Cardiac ventricle fibroblast (primary cell): ENCODE results near the gene CEP250. TPM values are rescaled to one million over a fixed set of nuclear protein-coding genes. Genes with fewer than 3 reads are reported as not detected.

Experiments
- total RNA-seq: library from RNA; depleted of rRNA; stranded (reverse); fragments of >200 nt; gene quantifications from 2 replicates; pipeline ENCODE4 v1.2.3, GENCODE V29; 2015

The CEP250 gene
- total RNA-seq, result 20.3 and 30.8 TPM in 2 replicates

GRCh38 chr20:35454881-35455609 lies at the start of gene CEP250:
TSS of gene CEP250 (plus strand) at chr20:35455598. CDS start at chr20:35462368, 6,770 bp downstream.

GRCh38 chr20:35529552-35529951 lies 74.2 kb downstream of the CEP250 start, which contains the start of gene C20orf173:
TSS of gene C20orf173 (minus strand) at chr20:35529652. CDS start at chr20:35529373, 279 bp downstream.

GRCh38 chr20:35541783-35542662 lies 86.6 kb downstream of the CEP250 start, which contains the start of gene ERGIC3:
TSS of gene ERGIC3 (plus strand) at chr20:35542078. CDS start at chr20:35542098, 20 bp downstream.

Other genes starting within 250 kb of the CEP250 start
- gene MMP24, start 228.9 kb upstream of the CEP250 start, total RNA-seq, result 0.05 and 0.06 TPM in 2 replicates
- 26.0 and 28.8 TPM in 2 replicates for gene MMP24OS, start 177.5 kb upstream of the CEP250 start, total RNA-seq
- 71.7 and 78.9 TPM in 2 replicates for gene EIF6, start 170.8 kb upstream of the CEP250 start, total RNA-seq
- not detected in 2 replicates for gene FAM83C, start 163.2 kb upstream of the CEP250 start, total RNA-seq
- 21.9 and 27.9 TPM in 2 replicates for gene UQCC1, start 43.6 kb upstream of the CEP250 start, total RNA-seq
- gene GDF5, start 17.4 kb upstream of the CEP250 start, total RNA-seq, result 43.9 and 50.2 TPM in 2 replicates
- gene C20orf173, start 74.1 kb downstream of the CEP250 start, total RNA-seq, result not detected in 2 replicates
- 230 and 244 TPM in 2 replicates for gene ERGIC3, start 86.5 kb downstream of the CEP250 start, total RNA-seq
- gene SPAG4, start 160.2 kb downstream of the CEP250 start, total RNA-seq, result 6.5 and 8.9 TPM in 2 replicates
- 122 and 135 TPM in 2 replicates for gene CPNE1, start 209.3 kb downstream of the CEP250 start, total RNA-seq
- 27.3 and 29.3 TPM in 2 replicates for gene RBM12, start 209.3 kb downstream of the CEP250 start, total RNA-seq
- gene NFS1, start 243.8 kb downstream of the CEP250 start, total RNA-seq, result 19.6 and 20.9 TPM in 2 replicates
- gene ROMO1, start 243.8 kb downstream of the CEP250 start, total RNA-seq, result 183 and 211 TPM in 2 replicates